Aorta (tissue), 5 donors: ENCODE measurements around the gene NOTO. TPM values are rescaled to one million over a fixed set of nuclear protein-coding genes. Genes with fewer than 3 reads are reported as not detected.

Experiments
- ATAC-seq: fragments of 200-7000 bp; cut with Tn5 transposase; one replicate; pipeline ENCODE4 v1.9.1; 2022; ENCODE audit warnings: moderate library complexity; ENCODE audit not compliant: low FRiP score
- DNase-seq, 2 donors: peaks; one replicate each; pipeline ENCODE4 v3.0.0-alpha.2; 2020
- H3K27ac ChIP-seq, 2 donors: one replicate each; pipeline ENCODE4 v1.5.1; 2013; ENCODE audit warnings: low read length in 2 of 2, mild to moderate bottlenecking in 2 of 2, moderate library complexity in 2 of 2, control low read depth in 1 of 2, inconsistent platforms in 1 of 2, low read depth in 1 of 2
- H3K27me3 ChIP-seq, 2 donors: one replicate each; pipeline ENCODE4 v1.6.1; 2013; ENCODE audit warnings: control low read depth in 1 of 2, low read length in 1 of 2, mild to moderate bottlenecking in 1 of 2, moderate library complexity in 1 of 2; ENCODE audit not compliant: insufficient read depth in 2 of 2, control insufficient read depth in 1 of 2
- H3K36me3 ChIP-seq, 2 donors: one replicate each; pipeline ENCODE4 v1.6.1; 2013; ENCODE audit warnings: control low read depth in 1 of 2, low read length in 1 of 2, mild to moderate bottlenecking in 1 of 2; ENCODE audit not compliant: insufficient read depth in 2 of 2, control insufficient read depth in 1 of 2
- H3K4me1 ChIP-seq, 2 donors: one replicate each; pipeline ENCODE4 v1.6.1; 2013; ENCODE audit warnings: low read length in 2 of 2, control low read depth in 1 of 2, mild to moderate bottlenecking in 1 of 2, moderate library complexity in 1 of 2; ENCODE audit not compliant: insufficient read depth in 2 of 2, control insufficient read depth in 1 of 2
- H3K4me3 ChIP-seq, 2 donors: one replicate each; pipeline ENCODE4 v1.5.1; 2013; ENCODE audit warnings: low read length in 2 of 2, control low read depth in 1 of 2, mild to moderate bottlenecking in 1 of 2
- H3K9me3 ChIP-seq: one replicate; pipeline ENCODE4 v1.6.1; 2013; ENCODE audit warnings: mild to moderate bottlenecking, low read length; ENCODE audit not compliant: control insufficient read depth
- WGBS, 2 donors: extraction: QIAGEN DNeasy Blood & Tissue Kit; methylation state at CpG; one replicate each; pipeline ENCODE4 v1.1.7; 2013; 5-methylcytosine and 5-hydroxymethylcytosine counted together
- intact Hi-C, 2 donors: fragments of 100-400 bp; cut with DNase I; formaldehyde crosslinking; loops; one replicate each; pipeline versions ENCODE4 v1.14.2 to v1.15.0; 2022
- polyA plus RNA-seq, 2 donors: library from polyadenylated mRNA; stranded (reverse); fragments of 200-250 nt; gene quantifications; one replicate each; pipeline ENCODE4 v1.2.3, GENCODE V29; 2013
- total RNA-seq, 2 donors: library from RNA; stranded (reverse); fragmentation: NEBNext Ultra II Directional; extraction: Animal tissue kit (Norgen Biotek cat#: 25700); gene quantifications; one replicate each; pipeline ENCODE4 v1.2.1, GENCODE V29; 2021
- donor health status: healthy with polysubstance abuse.
- donor health status: Bipolar disorder and iron deficiency.
- donor health status: DM: no; HTN: no; CAD: no.
- donor health status: DM: no; HTN: no; CAD: no.
- donor health status: DM: yes; HTN: yes; CAD: no.

Gene NOTO
- total and polyA plus RNA-seq, 4 donors = not detected

GRCh38 chr2:73210696-73211095 lies 8.3 kb downstream of the NOTO start:
- Histone ChIP-seq H3K4me1 (no peaks in the 10 kb centered on the region), H3K9me3 (no peaks in the 10 kb centered on the region), H3K27me3 (no peaks in the 10 kb centered on the region), H3K36me3 (no peaks in the 10 kb centered on the region), H3K4me3 (no peak overlapping the region), H3K27ac (no peak overlapping the region)
- 94 to 99% methylated on average over 6 of the region's 6 CpGs for WGBS, 2 donors
- DNase-seq = no peak
- intact Hi-C loops = loop anchor here (5.0 kb wide), 1 partner anchor 123 kb away; no protein-coding TSS in a partner anchor
- ATAC-seq = no peak

GRCh38 chr2:73212098-73212447 lies 9.7 kb downstream of the NOTO start:
- Histone ChIP-seq H3K27me3 (no peaks in the 10 kb centered on the region), H3K36me3 (no peaks in the 10 kb centered on the region), H3K4me1 (no peaks in the 10 kb centered on the region), H3K9me3 (no peaks in the 10 kb centered on the region), H3K4me3 (no peak overlapping the region), H3K27ac (peak overlapping the region; percentile 52 to 82)
- no peak for DNase-seq
- ATAC-seq = no peak
- intact Hi-C loops = loop anchor here (1.0 to 5.0 kb wide), 2 partner anchors 35 to 125 kb away; no protein-coding TSS in a partner anchor
- 26 to 29% methylated on average over 7 of the region's 7 CpGs for WGBS, 2 donors

- Histone ChIP-seq H3K9me3 (no peaks in the 10 kb centered on the region), H3K27me3 (no peaks in the 10 kb centered on the region), H3K4me1 (no peaks in the 10 kb centered on the region), H3K4me3 (no peak overlapping the region), H3K27ac (peak overlapping the region; percentile 38 to 85), H3K36me3 (no peaks in the 10 kb centered on the region)
- DNase-seq (peak; percentile 83 to 90), ATAC-seq (peak; percentile 90)
- intact Hi-C loops = loop anchor here (1.0 to 5.0 kb wide), 2 partner anchors 35 to 125 kb away; no protein-coding TSS in a partner anchor
- 45 to 50% methylated on average over 20 of the region's 20 CpGs for WGBS, 2 donors
Measured at GRCh38 chr2:73212448-73213176, 10.2 kb downstream of the NOTO start.

GRCh38 chr2:73214120-73215035 lies 12.0 kb downstream of the NOTO start, which contains the start of gene SMYD5:
SMYD5 (plus strand) TSS chr2:73214245; CDS start chr2:73214267, 22 bp downstream.
- intact Hi-C loops = loop anchor here (5.0 kb wide), 1 partner anchor 127 kb away; no protein-coding TSS in a partner anchor
- Histone ChIP-seq H3K36me3 (no peaks in the 10 kb centered on the region), H3K4me1 (no peaks in the 10 kb centered on the region), H3K4me3 (peak within 1 kb of the TSS; percentile 50 to 60), H3K9me3 (no peaks in the 10 kb centered on the region), H3K27me3 (no peaks in the 10 kb centered on the region), H3K27ac (peak within 1 kb of the TSS in 1 of 2 donors; percentile 85)
- WGBS, 2 donors = 0 to 1% methylated on average over 44 to 64 of the region's 64 CpGs
- peak; percentile 92 to 96 for DNase-seq
- peak; percentile 95 for ATAC-seq

GRCh38 chr2:73215254-73215653 lies 12.9 kb downstream of the NOTO start:
- WGBS, 2 donors = 65 to 72% methylated on average over 4 of the region's 4 CpGs
- intact Hi-C loops = no loop called here
- no peak for ATAC-seq
- Histone ChIP-seq H3K4me3 (no peak overlapping the region), H3K9me3 (no peaks in the 10 kb centered on the region), H3K4me1 (no peaks in the 10 kb centered on the region), H3K36me3 (no peaks in the 10 kb centered on the region), H3K27ac (no peak overlapping the region), H3K27me3 (no peaks in the 10 kb centered on the region)
- DNase-seq = no peak

- no peak overlapping the region for H3K27ac ChIP-seq
- no peak for DNase-seq
- no peak for ATAC-seq
- intact Hi-C loops = no loop called here
- H3K4me3 ChIP-seq = no peak overlapping the region
- 91 to 94% methylated on average over 5 of the region's 5 CpGs for WGBS, 2 donors
- H3K27me3 ChIP-seq = no peaks in the 10 kb centered on the region
- peaks cover 0 to 1% of the 10 kb centered on the region in 2 donors for H3K36me3 ChIP-seq
- no peaks in the 10 kb centered on the region for H3K4me1 ChIP-seq
- H3K9me3 ChIP-seq = no peaks in the 10 kb centered on the region
Measured at GRCh38 chr2:73217160-73217559, 14.8 kb downstream of the NOTO start.

- intact Hi-C loops = no loop called here
- no peaks in the 10 kb centered on the region for H3K4me1 ChIP-seq
- no peaks in the 10 kb centered on the region for H3K9me3 ChIP-seq
- 81 to 87% methylated on average over 2 of the region's 2 CpGs for WGBS, 2 donors
- H3K27me3 ChIP-seq = no peaks in the 10 kb centered on the region
- no peak overlapping the region for H3K27ac ChIP-seq
- H3K36me3 ChIP-seq = peaks cover 0 to 1% of the 10 kb centered on the region in 2 donors
- ATAC-seq = no peak
- H3K4me3 ChIP-seq = no peak overlapping the region
- DNase-seq = no peak
Measured at GRCh38 chr2:73217826-73218225, 15.5 kb downstream of the NOTO start.

GRCh38 chr2:73218298-73218697 lies 15.9 kb downstream of the NOTO start:
- no peak for DNase-seq
- intact Hi-C loops = no loop called here
- H3K27me3 ChIP-seq = no peaks in the 10 kb centered on the region
- H3K9me3 ChIP-seq = no peaks in the 10 kb centered on the region
- no peak for ATAC-seq
- H3K4me1 ChIP-seq = no peaks in the 10 kb centered on the region
- no peak overlapping the region for H3K27ac ChIP-seq
- peaks cover 0 to 1% of the 10 kb centered on the region in 2 donors for H3K36me3 ChIP-seq
- no peak overlapping the region for H3K4me3 ChIP-seq
